MG63 (cell line): Measurements from ENCODE around the gene CCNY. TPM values are rescaled to one million over a fixed set of nuclear protein-coding genes. Genes with fewer than 3 reads are reported as not detected.
A peak's percentile ranks its signal among the peaks of the same experiment; 100 is the strongest.

Experiments used
- DNase-seq: peaks from one replicate; pipeline ENCODE4 v3.0.0-alpha.2; 2020
- H3K27me3 ChIP-seq: fragments of 250-450 bp; sonication (Bioruptor Pico); 2 replicates; pipeline ENCODE4 v1.5.1; 2020; ENCODE audit warnings: mild to moderate bottlenecking, moderate library complexity
- H3K36me3 ChIP-seq: fragments of 250-450 bp; sonication (Bioruptor Pico); 2 replicates; pipeline ENCODE4 v1.5.1; 2020; ENCODE audit warnings: mild to moderate bottlenecking, moderate library complexity
- H3K4me3 ChIP-seq: fragments of 250-450 bp; sonication (Bioruptor Pico); 2 replicates; pipeline ENCODE4 v1.5.1; 2020; ENCODE audit warnings: mild to moderate bottlenecking, moderate library complexity
- H3K9me3 ChIP-seq: fragments of 250-450 bp; sonication (Bioruptor Pico); 2 replicates; pipeline ENCODE4 v1.5.1; 2020; ENCODE audit warnings: mild to moderate bottlenecking, moderate library complexity
- total RNA-seq: library from RNA; depleted of rRNA; stranded (reverse); fragments of >200 nt; shearing (Covaris generic); gene quantifications from 2 replicates; pipeline ENCODE4 v1.2.3, GENCODE V29; 2014; ENCODE audit warnings: low replicate concordance

CCNY gene
- total RNA-seq, 1 experiment from 2014 or later: 47.2 TPM

DNA sequence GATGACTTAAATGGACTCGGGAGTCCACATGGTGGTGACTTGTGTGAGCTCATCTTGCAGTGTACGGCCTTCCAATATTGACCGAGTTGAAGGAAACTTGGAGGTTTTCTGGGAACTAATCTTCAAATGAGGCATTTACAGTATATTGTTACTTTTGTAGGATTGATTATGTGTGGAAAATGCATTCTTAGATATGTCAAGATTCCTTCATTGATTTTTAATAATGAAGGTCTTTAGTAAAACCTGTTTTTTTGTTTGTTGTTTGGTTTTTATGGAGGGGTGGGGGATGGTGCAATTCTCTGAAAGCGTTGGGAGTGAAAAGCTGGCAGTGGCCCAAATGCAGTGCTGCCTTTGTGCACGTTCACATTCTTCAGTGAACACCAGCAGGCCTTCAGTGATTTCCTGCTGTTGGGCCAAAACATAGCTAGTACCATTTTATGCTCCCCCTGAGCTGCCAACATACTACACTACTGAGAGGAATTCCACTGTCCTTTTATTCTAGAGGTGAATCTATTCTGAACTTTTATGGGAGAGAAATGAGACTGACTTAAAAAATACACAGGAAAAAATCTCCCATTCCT lies 50.4 kb downstream of the CCNY start:
- Histone ChIP-seq H3K9me3 (peaks cover 7% of the 10 kb centered on the region), H3K27me3 (no peaks in the 10 kb centered on the region), H3K36me3 (no peaks in the 10 kb centered on the region; the same call in 1 of the 2 replicates), H3K4me3 (no peak overlapping the region)
- DNase-seq: no peak

DNA sequence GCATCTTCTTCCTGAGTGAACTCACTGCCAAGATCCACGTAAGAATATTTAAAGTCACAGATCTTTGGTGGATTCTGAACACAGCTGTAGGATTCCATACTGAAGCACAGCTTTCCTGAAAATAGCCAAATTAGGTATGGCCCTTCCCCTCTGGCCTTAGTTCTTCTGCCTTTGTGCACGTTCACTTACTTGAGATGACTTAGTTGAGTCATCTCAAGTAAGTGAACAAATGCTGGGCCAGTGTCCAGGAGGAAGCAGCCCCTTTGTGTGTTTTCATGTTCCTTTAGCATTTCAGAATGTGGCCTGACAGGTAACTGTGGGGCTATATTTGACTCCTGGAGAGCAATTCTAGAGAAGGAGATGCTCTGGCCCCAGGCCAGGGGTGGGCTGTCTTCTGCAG lies 51.5 kb downstream of the CCNY start:
- Histone ChIP-seq H3K4me3 (no peak overlapping the region), H3K27me3 (no peaks in the 10 kb centered on the region), H3K9me3 (peaks cover 7% of the 10 kb centered on the region), H3K36me3 (no peaks in the 10 kb centered on the region; the same call in 1 of the 2 replicates)
- DNase-seq: peak; percentile 23

DNA sequence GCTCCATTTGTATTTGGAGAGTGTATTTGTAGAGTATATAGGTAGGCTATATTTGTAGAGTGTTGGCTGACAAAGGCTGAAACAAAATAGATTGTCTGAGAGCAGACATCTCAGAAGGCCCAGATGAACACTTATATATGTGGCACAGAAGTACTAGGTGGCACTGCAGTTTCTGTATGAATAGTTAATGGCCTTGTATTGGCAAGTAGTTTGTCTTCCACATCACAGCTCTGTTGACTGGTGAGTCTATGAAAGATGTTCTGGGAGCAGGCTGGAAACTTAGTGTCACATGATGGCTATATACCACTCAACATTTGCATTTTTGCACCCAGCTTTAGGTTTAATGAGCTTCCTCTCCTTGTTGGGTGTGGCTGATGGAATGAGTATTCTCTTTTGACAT lies 51.9 kb downstream of the CCNY start:
- Histone ChIP-seq H3K4me3 (no peak overlapping the region), H3K36me3 (no peaks in the 10 kb centered on the region; the same call in 1 of the 2 replicates), H3K27me3 (no peaks in the 10 kb centered on the region), H3K9me3 (peaks cover 7% of the 10 kb centered on the region)
- DNase-seq: no peak

DNA sequence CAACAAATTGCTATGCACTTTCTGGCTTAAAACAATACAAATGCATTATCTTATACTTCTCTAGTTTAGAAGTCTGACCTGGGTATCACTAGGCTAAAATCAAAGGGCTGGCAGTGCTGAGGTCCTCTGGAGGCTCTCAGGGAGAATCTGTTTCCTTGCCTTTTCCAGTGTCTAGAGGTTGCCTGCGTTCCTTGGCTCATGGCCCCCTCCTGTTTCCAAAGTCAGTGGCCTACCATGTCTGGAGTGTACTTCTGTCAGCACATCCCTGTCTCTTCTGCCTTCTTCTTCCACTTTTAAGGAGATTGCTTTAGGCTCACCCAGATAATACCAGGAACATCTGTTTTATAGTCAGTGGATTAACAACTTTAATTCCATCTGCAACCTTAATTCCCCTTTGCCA lies 52.4 kb downstream of the CCNY start:
- DNase-seq: no peak
- Histone ChIP-seq H3K36me3 (no peaks in the 10 kb centered on the region; the same call in 1 of the 2 replicates), H3K4me3 (no peak overlapping the region), H3K9me3 (peaks cover 7% of the 10 kb centered on the region), H3K27me3 (no peaks in the 10 kb centered on the region)

DNA sequence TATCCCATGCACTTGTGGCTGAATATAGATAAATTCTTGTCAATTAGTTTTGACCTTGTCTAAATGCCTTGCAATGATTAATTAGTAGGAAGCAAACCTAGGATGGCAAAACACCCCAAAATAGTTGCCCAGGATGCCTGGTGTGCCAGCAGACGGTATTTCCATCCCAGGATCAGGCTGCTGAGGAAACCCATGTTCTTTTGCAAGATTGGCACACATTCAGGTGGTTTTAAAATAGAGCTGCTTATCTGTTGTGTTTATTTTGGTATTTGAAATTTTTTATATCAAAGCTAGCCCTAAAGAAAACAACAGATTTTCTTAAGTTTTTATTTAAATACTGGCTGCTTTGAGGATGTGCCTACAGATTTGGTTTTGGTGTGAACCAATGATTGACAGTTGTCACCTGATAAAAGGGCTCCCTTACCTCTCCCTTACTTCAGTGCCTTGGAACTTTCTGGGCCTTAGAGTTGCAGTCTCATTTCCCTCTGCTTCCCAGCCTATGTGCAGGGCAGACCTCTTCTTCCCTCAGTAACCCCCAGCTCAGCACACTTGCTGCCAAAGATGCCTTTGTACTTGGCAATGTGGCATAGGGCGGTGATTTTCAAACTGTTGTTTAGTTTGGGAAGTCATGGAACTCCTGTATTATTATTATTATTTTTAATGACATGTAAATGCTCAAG lies 54.0 kb downstream of the CCNY start:
- no peaks in the 10 kb centered on the region; the same call in 1 of the 2 replicates for H3K36me3 ChIP-seq
- H3K9me3 ChIP-seq: peaks cover 7% of the 10 kb centered on the region
- H3K4me3 ChIP-seq: no peak overlapping the region
- no peaks in the 10 kb centered on the region for H3K27me3 ChIP-seq
- DNase-seq: no peak

DNA sequence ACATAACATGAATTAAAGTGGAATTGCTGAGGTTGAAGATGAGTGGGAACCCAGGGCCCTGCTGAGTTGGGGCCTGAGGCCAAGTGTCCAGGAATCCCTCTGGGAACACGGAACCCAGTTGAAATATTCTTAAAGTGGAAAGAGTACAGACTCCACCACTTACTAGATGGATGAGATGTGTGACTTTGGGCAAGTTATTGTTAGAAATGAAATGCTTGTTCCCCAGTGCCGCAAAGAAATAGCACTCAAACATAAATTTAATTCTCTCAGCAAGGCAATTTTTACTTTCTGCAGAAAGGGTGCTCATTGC lies 54.5 kb downstream of the CCNY start:
- H3K36me3 ChIP-seq: no peaks in the 10 kb centered on the region; the same call in 1 of the 2 replicates
- DNase-seq: no peak
- H3K4me3 ChIP-seq: no peak overlapping the region
- H3K9me3 ChIP-seq: peaks cover 7% of the 10 kb centered on the region
- H3K27me3 ChIP-seq: no peaks in the 10 kb centered on the region

DNA sequence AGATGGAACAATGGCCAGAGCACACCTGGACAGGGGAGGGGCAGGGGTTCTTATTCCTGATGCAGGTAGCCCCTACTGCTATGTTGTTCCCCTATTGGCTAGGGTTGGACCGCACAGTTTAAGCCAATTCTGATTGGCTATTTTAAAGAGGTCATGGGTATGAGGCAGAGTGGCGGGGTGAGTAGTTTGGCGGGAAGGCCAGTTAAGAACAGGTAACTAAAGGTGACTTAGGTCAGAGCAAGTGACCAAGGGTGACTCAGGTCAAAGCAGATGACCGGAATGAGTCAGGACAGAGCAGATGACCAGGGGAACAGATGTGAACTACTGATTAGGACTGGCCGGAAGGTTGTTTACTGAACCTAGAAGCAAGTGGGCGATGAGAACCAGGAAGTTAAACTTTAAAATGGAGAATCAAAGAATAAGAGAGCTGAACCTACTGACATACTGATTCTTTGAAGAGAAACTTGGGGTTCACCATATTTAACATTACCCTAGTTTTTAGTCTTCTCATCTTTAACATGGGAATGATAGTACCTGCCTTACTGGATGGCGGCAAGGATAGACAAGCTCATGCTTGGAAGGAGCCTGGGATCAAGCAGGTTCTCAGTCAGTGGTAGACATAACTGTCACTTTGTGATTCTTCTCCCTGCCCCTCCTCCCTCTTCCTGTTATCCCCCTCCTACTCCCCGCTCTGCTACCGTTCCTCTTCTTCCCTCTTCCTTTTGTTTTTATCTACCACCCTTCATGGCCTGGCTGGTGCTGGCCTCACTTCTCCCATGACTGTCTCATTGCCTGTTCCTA lies 55.0 kb downstream of the CCNY start:
- no peak overlapping the region for H3K4me3 ChIP-seq
- no peaks in the 10 kb centered on the region for H3K27me3 ChIP-seq
- peaks cover 7% of the 10 kb centered on the region for H3K9me3 ChIP-seq
- DNase-seq: no peak
- no peaks in the 10 kb centered on the region; the same call in 1 of the 2 replicates for H3K36me3 ChIP-seq

DNA sequence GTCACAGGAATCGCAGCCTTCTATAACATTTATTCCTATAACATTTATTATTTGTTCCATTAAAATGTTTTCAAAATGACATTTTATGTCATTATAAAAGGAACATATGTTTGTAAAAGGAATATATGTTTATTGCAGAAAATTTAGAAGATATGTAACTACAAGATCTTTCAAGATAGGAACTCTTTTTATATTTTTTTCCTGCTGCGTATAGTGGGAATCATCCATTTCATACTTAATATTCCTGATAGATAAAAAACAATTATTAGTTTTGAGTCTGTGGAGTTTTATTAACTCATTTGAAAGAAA lies 55.6 kb downstream of the CCNY start:
- DNase-seq: no peak
- Histone ChIP-seq H3K9me3 (peaks cover 7% of the 10 kb centered on the region), H3K27me3 (no peaks in the 10 kb centered on the region), H3K4me3 (no peak overlapping the region), H3K36me3 (no peaks in the 10 kb centered on the region)

DNA sequence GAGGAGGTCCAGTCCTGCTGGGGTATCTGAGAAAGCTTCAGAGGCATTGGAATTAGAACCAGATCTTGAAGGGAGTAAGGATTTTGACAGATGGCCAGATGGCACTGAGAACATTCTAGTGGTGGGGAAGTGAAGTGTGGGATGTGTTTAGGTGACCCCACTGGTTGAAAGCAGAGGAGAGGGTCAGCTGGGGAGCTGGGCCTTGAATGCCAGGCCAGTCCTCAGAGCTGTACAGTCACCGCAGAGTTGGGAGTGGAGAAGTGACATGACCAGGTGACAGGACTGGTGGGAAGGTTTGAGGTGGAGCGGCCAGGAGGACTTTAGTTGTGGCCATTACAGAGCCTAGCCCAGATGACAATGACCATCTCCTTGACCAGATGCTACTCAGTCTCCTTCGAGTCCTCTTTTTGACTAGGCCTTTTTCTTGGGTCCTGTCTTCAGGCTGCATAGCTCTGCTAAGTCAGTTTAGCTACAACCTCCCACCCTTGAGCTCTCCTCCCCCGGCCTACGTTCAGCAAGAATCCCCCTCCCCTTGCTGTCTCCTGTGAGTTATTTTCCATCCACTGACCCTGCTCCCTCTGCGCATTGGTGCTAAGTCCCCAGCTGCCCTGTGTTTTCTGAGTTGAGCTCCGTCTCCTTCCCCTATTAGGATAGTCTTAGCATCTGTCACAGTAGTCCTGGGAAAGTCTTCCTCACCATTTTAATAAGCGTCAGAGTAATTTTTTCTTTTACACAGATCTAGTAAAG lies 56.3 kb downstream of the CCNY start:
- Histone ChIP-seq H3K4me3 (no peak overlapping the region), H3K9me3 (peaks cover 7% of the 10 kb centered on the region), H3K27me3 (no peaks in the 10 kb centered on the region), H3K36me3 (no peaks in the 10 kb centered on the region)
- no peak for DNase-seq

DNA sequence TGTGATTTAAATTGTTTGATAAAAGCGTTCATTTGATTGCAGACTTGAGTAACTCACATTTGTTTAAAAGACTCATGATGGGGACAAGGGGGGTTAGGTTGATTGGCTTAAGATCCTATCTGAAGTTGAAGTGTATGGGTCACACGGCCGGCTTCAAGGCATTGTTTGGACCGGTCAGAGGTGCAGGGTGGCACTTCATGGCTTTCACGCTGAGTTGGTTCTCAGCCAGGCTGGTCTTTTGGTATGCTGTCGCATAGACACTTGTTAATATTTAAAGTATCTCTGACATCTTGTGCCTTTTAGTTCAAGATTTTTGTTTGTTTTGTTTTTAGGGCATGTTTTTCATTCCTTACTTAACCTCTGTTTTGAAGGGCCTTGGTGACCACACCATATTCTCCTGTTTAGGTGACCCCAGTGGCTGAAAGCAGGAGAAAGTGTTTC lies 58.1 kb downstream of the CCNY start:
- DNase-seq: no peak
- no peaks in the 10 kb centered on the region for H3K27me3 ChIP-seq
- H3K36me3 ChIP-seq: no peaks in the 10 kb centered on the region
- H3K9me3 ChIP-seq: peaks cover 7% of the 10 kb centered on the region
- H3K4me3 ChIP-seq: no peak overlapping the region

DNA sequence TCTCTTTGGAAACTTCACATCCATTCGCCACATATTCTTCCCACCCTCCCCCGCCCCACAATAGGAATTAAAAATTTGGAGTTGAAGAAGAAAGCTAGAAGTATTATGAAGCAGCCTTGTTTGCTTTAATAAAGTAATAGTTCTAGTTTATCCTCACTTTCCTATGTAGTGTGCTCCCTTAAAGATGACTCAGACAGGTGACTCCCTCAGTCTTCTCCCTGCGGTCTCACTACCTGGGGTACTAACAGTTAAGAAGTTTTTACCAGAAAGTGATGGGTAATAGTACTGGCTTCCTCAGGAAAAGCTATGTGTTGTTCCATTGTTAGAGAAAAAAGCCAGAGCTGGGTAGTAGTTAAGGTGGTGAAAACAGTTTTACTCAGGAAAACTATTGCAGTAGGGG lies 58.6 kb downstream of the CCNY start:
- Histone ChIP-seq H3K9me3 (peaks cover 7% of the 10 kb centered on the region), H3K4me3 (no peak overlapping the region), H3K27me3 (no peaks in the 10 kb centered on the region), H3K36me3 (no peaks in the 10 kb centered on the region)
- DNase-seq: no peak

DNA sequence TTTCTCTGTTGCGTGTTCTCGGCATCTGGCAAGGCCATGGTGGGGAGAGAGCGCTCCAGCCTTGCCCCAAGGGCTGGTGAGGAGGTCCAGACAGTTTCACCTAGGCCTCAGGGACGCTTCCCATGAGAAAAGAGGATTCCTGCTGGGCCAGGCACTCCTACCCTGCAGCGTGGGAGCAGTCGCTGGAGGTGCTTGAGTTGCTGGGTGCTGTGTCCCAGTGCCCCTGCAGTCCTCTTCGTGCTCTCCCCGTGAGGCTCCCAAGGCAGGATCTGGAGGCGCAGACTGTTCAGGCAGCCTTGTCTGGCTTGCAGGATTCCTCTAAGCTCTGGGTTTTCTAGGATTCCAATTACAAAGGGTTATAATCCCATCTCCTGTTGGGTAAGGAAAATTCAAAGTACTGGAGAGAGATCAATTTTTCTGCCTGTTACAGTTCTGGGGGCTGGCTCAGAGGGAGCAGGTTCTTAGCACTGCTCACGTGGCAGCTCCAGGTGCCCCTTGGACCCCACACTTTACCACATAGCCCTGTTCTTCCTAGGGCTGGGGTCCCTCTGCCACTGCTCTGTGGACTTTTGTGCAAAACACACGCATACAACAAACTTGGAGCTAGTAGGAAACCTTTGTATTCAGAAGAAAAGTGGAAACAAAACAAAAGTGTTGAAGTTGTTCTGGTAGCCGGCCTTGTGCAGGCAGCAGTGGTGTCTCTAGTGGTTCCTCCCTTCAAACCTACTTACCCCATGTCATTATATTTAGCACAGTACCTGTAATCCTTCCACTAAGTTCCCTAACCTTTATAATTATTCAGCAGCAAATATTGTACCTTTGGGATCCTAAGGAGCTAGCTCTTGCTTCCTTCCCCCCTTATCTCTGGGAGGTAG lies 60.5 kb downstream of the CCNY start:
- no peak for DNase-seq
- H3K4me3 ChIP-seq: no peak overlapping the region
- no peaks in the 10 kb centered on the region for H3K27me3 ChIP-seq
- no peaks in the 10 kb centered on the region for H3K36me3 ChIP-seq
- no peaks in the 10 kb centered on the region; the same call in 1 of the 2 replicates for H3K9me3 ChIP-seq

DNA sequence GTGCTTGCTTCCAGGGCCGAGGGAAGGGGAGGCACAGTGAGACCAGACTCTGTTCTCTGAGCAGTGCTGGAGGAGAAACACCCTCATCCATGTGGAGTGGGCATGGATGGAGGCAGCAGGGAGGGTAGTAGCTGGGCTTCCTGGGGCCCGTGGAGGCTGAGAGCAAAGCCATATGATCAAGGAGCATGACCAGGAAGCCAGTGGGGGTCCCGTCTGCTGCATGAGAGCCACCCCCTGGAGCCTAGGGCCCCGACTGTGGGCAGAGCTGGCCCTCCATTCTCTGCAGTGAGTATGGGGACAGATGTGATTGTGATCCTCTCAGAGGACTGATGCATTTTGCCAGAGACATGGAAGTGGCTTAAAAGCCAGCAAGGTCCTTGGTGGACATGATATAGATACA lies 61.6 kb downstream of the CCNY start:
- Histone ChIP-seq H3K27me3 (no peaks in the 10 kb centered on the region), H3K36me3 (no peaks in the 10 kb centered on the region), H3K9me3 (peaks cover 6% of the 10 kb centered on the region; the same call in 1 of the 2 replicates), H3K4me3 (no peak overlapping the region)
- DNase-seq: no peak

DNA sequence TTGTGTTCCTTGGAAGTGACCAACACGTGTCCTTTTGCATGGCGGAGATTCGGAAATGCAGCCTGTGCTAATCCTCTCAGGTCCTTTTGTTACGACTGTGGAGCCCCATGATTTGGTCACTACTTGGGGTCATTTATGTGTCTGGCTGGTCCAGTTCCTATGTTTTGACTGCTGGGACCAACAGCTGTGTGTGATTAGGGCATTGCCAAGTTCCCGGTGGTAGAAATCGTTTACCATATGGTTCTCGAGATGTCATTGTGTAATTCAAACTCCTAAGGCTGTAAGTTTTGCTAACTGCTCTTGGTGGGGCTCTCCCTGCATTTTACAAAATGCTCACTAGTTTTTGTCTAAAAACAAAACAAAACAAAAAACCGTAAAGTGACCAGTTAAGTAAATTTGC lies 62.0 kb downstream of the CCNY start:
- H3K9me3 ChIP-seq: peaks cover 6% of the 10 kb centered on the region; the same call in 1 of the 2 replicates
- no peak for DNase-seq

DNA sequence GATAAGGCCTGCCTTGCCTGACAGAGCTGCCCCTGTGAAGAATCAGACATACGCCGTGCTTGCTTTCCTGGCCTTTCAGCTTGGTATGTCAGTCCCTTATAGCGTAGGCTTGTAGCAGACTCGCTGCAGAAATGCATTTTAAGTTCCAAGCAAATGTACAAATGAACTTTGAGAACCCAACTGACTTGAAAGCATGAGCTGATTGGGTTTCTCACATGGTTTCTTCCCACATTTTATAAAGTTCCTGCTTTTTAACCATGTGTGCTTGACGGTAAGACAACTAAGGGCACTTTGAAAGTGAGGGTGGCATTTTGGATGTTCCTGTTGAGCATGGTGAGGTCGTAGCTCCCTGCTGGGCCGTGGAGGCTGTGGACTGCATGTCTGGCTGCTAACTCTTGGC lies 62.6 kb downstream of the CCNY start:
- no peaks in the 10 kb centered on the region for H3K36me3 ChIP-seq
- no peak for DNase-seq
- peaks cover 8% of the 10 kb centered on the region; the same call in 1 of the 2 replicates for H3K9me3 ChIP-seq
- H3K4me3 ChIP-seq: no peak overlapping the region
- no peaks in the 10 kb centered on the region for H3K27me3 ChIP-seq

More for the DNA sequence above, 62.0 kb downstream of the CCNY start:
- no peak overlapping the region for H3K4me3 ChIP-seq
- H3K27me3 ChIP-seq: no peaks in the 10 kb centered on the region
- no peaks in the 10 kb centered on the region for H3K36me3 ChIP-seq

DNA sequence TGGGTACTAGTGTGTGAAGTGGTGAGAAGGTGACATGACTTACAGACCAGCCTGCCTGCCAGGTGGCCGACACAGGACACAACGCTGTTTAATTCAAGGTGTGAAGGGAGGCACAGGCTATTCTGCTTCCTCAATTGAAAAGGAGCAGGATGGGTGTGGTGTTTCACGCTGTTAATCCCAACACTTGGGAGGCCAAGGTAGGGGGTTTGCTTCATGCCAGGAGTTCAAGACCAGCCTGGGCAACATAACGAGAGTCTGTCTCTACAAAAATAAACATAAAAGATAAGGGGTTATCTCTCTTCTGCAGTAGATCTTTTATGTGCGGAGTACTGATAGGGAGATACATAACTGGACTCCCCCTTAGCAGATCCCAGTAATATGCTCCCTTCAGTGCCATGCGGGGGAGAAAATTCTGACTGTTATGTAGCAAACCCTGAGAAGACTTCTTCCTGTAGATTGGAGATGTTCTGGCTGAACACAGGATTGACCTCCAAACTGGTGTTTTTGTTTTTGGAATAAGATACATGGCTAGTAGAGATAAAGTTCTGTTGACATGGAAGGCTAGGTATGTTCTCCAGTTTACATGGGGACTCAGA lies 63.2 kb downstream of the CCNY start:
- Histone ChIP-seq H3K9me3 (peaks cover 9% of the 10 kb centered on the region; the same call in 1 of the 2 replicates), H3K4me3 (no peak overlapping the region), H3K27me3 (no peaks in the 10 kb centered on the region), H3K36me3 (no peaks in the 10 kb centered on the region)
- DNase-seq: no peak
